Measurements from ENCODE around the gene DNAAF3.

DNAAF3 gene

GRCh38 chr19:55153652-55154264 lies 12.7 kb downstream of the DNAAF3 start:
- Histone ChIP-seq H3K4me3 (ENCODE audit: insufficient read depth, low read depth, low read length, poor library complexity, severe bottlenecking) (no peak overlapping the region), H3K27me3 (replicated peaks; ENCODE audit: control insufficient read depth, insufficient read depth, low read length, poor library complexity, severe bottlenecking) (peaks cover 21% of the 10 kb centered on the region), H3K9me3 (ENCODE audit: control insufficient read depth, low read length) (no peaks in the 10 kb centered on the region), H3K4me1 (ENCODE audit: control insufficient read depth, insufficient read depth, low read length, poor library complexity, severe bottlenecking) (peaks cover 11% of the 10 kb centered on the region), H3K27ac (ENCODE audit: insufficient read depth, low read length, poor library complexity, severe bottlenecking) (no peak overlapping the region), H3K36me3 (ENCODE audit: control insufficient read depth, insufficient read depth, low read length) (no peaks in the 10 kb centered on the region)
- no peak for DNase-seq

DNA sequence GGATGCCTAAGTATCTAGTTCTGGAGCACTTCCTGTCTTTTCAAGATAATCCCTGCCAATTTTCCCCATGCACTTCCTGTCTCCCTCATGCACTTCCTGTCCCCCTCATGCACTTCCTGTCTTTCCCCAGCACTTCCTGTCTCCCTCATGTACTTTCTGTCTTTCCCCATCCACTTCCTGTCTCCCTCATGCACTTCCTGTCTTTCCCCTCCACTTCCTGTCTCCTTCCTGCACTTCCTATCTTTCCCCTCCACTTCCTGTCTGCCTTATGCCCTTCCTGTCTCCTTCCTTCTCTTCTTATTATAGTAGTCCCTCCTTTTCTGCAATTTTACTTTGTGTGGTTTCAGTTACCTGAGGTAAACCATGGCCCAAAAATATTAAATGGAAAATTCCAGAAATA lies 14.4 kb downstream of the DNAAF3 start:
- H3K4me3 ChIP-seq (ENCODE audit: insufficient read depth, low read depth, low read length, poor library complexity, severe bottlenecking): no peak overlapping the region
- no peaks in the 10 kb centered on the region for H3K36me3 ChIP-seq (ENCODE audit: control insufficient read depth, insufficient read depth, low read length)
- H3K4me1 ChIP-seq (ENCODE audit: control insufficient read depth, insufficient read depth, low read length, poor library complexity, severe bottlenecking): peaks cover 11% of the 10 kb centered on the region
- peaks cover 15% of the 10 kb centered on the region for H3K27me3 ChIP-seq (replicated peaks; ENCODE audit: control insufficient read depth, insufficient read depth, low read length, poor library complexity, severe bottlenecking)
- no peak for DNase-seq
- H3K27ac ChIP-seq (ENCODE audit: insufficient read depth, low read length, poor library complexity, severe bottlenecking): no peak overlapping the region
- no peaks in the 10 kb centered on the region for H3K9me3 ChIP-seq (ENCODE audit: control insufficient read depth, low read length)

- Histone ChIP-seq H3K4me3 (ENCODE audit: insufficient read depth, low read depth, low read length, poor library complexity, severe bottlenecking) (no peak within 1 kb of the TSS), H3K27me3 (replicated peaks; ENCODE audit: control insufficient read depth, insufficient read depth, low read length, poor library complexity, severe bottlenecking) (peaks cover 28% of the 10 kb centered on the region), H3K36me3 (ENCODE audit: control insufficient read depth, insufficient read depth, low read length) (no peaks in the 10 kb centered on the region), H3K9me3 (ENCODE audit: control insufficient read depth, low read length) (no peaks in the 10 kb centered on the region), H3K4me1 (ENCODE audit: control insufficient read depth, insufficient read depth, low read length, poor library complexity, severe bottlenecking) (peaks cover 16% of the 10 kb centered on the region), H3K27ac (ENCODE audit: insufficient read depth, low read length, poor library complexity, severe bottlenecking) (no peak within 1 kb of the TSS)
- no peak for DNase-seq
Observed at GRCh38 chr19:55149078-55150003, 17.1 kb downstream of the DNAAF3 start, which contains the start of gene TNNT1. TNNT1 (minus strand) TSS chr19:55149206; CDS start chr19:55147157, 2,049 bp downstream.

GRCh38 chr19:55147545-55148251 lies 18.7 kb downstream of the DNAAF3 start:
- H3K27ac ChIP-seq (ENCODE audit: insufficient read depth, low read length, poor library complexity, severe bottlenecking): no peak overlapping the region
- H3K4me3 ChIP-seq (ENCODE audit: insufficient read depth, low read depth, low read length, poor library complexity, severe bottlenecking): no peak overlapping the region
- H3K27me3 ChIP-seq (replicated peaks; ENCODE audit: control insufficient read depth, insufficient read depth, low read length, poor library complexity, severe bottlenecking): peaks cover 37% of the 10 kb centered on the region
- no peaks in the 10 kb centered on the region for H3K9me3 ChIP-seq (ENCODE audit: control insufficient read depth, low read length)
- DNase-seq: no peak
- no peaks in the 10 kb centered on the region for H3K36me3 ChIP-seq (ENCODE audit: control insufficient read depth, insufficient read depth, low read length)
- H3K4me1 ChIP-seq (ENCODE audit: control insufficient read depth, insufficient read depth, low read length, poor library complexity, severe bottlenecking): peaks cover 8% of the 10 kb centered on the region

GRCh38 chr19:55146705-55147273 lies 19.6 kb downstream of the DNAAF3 start:
- peaks cover 37% of the 10 kb centered on the region for H3K27me3 ChIP-seq (replicated peaks; ENCODE audit: control insufficient read depth, insufficient read depth, low read length, poor library complexity, severe bottlenecking)
- H3K36me3 ChIP-seq (ENCODE audit: control insufficient read depth, insufficient read depth, low read length): no peaks in the 10 kb centered on the region
- no peak for DNase-seq
- H3K4me1 ChIP-seq (ENCODE audit: control insufficient read depth, insufficient read depth, low read length, poor library complexity, severe bottlenecking): peaks cover 8% of the 10 kb centered on the region
- no peak overlapping the region for H3K4me3 ChIP-seq (ENCODE audit: insufficient read depth, low read depth, low read length, poor library complexity, severe bottlenecking)
- H3K27ac ChIP-seq (ENCODE audit: insufficient read depth, low read length, poor library complexity, severe bottlenecking): no peak overlapping the region
- no peaks in the 10 kb centered on the region for H3K9me3 ChIP-seq (ENCODE audit: control insufficient read depth, low read length)

GRCh38 chr19:55146078-55146704 lies 20.2 kb downstream of the DNAAF3 start:
- no peak overlapping the region for H3K4me3 ChIP-seq (ENCODE audit: insufficient read depth, low read depth, low read length, poor library complexity, severe bottlenecking)
- DNase-seq: no peak
- H3K27ac ChIP-seq (ENCODE audit: insufficient read depth, low read length, poor library complexity, severe bottlenecking): no peak overlapping the region
- H3K4me1 ChIP-seq (ENCODE audit: control insufficient read depth, insufficient read depth, low read length, poor library complexity, severe bottlenecking): peaks cover 8% of the 10 kb centered on the region
- H3K9me3 ChIP-seq (ENCODE audit: control insufficient read depth, low read length): no peaks in the 10 kb centered on the region
- H3K36me3 ChIP-seq (ENCODE audit: control insufficient read depth, insufficient read depth, low read length): no peaks in the 10 kb centered on the region
- H3K27me3 ChIP-seq (replicated peaks; ENCODE audit: control insufficient read depth, insufficient read depth, low read length, poor library complexity, severe bottlenecking): peaks cover 38% of the 10 kb centered on the region

- Histone ChIP-seq H3K27me3 (replicated peaks; ENCODE audit: control insufficient read depth, insufficient read depth, low read length, poor library complexity, severe bottlenecking) (peaks cover 43% of the 10 kb centered on the region), H3K4me1 (ENCODE audit: control insufficient read depth, insufficient read depth, low read length, poor library complexity, severe bottlenecking) (peaks cover 12% of the 10 kb centered on the region), H3K4me3 (ENCODE audit: insufficient read depth, low read depth, low read length, poor library complexity, severe bottlenecking) (no peak overlapping the region), H3K9me3 (ENCODE audit: control insufficient read depth, low read length) (no peaks in the 10 kb centered on the region), H3K36me3 (ENCODE audit: control insufficient read depth, insufficient read depth, low read length) (no peaks in the 10 kb centered on the region), H3K27ac (ENCODE audit: insufficient read depth, low read length, poor library complexity, severe bottlenecking) (no peak overlapping the region)
- no peak for DNase-seq
Observed at GRCh38 chr19:55145232-55145631, 21.2 kb downstream of the DNAAF3 start.

GRCh38 chr19:55141696-55142095 lies 24.7 kb downstream of the DNAAF3 start:
- Histone ChIP-seq H3K27ac (ENCODE audit: insufficient read depth, low read length, poor library complexity, severe bottlenecking) (no peak overlapping the region), H3K9me3 (ENCODE audit: control insufficient read depth, low read length) (no peaks in the 10 kb centered on the region), H3K4me1 (ENCODE audit: control insufficient read depth, insufficient read depth, low read length, poor library complexity, severe bottlenecking) (peaks cover 9% of the 10 kb centered on the region), H3K4me3 (ENCODE audit: insufficient read depth, low read depth, low read length, poor library complexity, severe bottlenecking) (no peak overlapping the region), H3K36me3 (ENCODE audit: control insufficient read depth, insufficient read depth, low read length) (no peaks in the 10 kb centered on the region), H3K27me3 (replicated peaks; ENCODE audit: control insufficient read depth, insufficient read depth, low read length, poor library complexity, severe bottlenecking) (peaks cover 37% of the 10 kb centered on the region)
- DNase-seq: no peak

- H3K36me3 ChIP-seq (ENCODE audit: control insufficient read depth, insufficient read depth, low read length): no peaks in the 10 kb centered on the region
- H3K4me3 ChIP-seq (ENCODE audit: insufficient read depth, low read depth, low read length, poor library complexity, severe bottlenecking): no peak overlapping the region
- no peak overlapping the region for H3K27ac ChIP-seq (ENCODE audit: insufficient read depth, low read length, poor library complexity, severe bottlenecking)
- H3K27me3 ChIP-seq (replicated peaks; ENCODE audit: control insufficient read depth, insufficient read depth, low read length, poor library complexity, severe bottlenecking): peaks cover 6% of the 10 kb centered on the region
- H3K9me3 ChIP-seq (ENCODE audit: control insufficient read depth, low read length): no peaks in the 10 kb centered on the region
- H3K4me1 ChIP-seq (ENCODE audit: control insufficient read depth, insufficient read depth, low read length, poor library complexity, severe bottlenecking): peaks cover 4% of the 10 kb centered on the region
- DNase-seq: no peak
Observed at GRCh38 chr19:55137915-55138314, 28.5 kb downstream of the DNAAF3 start.

Data from effector memory CD4-positive, alpha-beta T cell (primary cell).